GM19468 (cell line): ENCODE results near the gene ANK2.
"Not testable (repeated sequence)": the region's sequence is repeated elsewhere in the genome, so short reads cannot be mapped to it uniquely, and the experiment has no call there.

Source experiments
- ATAC-seq: cut with Tn5 transposase; IDR thresholded peaks from one replicate; pipeline ENCODE4 v1.9.1; 2021; ENCODE audit warnings: mild to moderate bottlenecking, moderate library complexity, moderate number of reproducible peaks; ENCODE audit not compliant: unreplicated experiment; ENCODE audit errors: extremely low read depth

The ANK2 gene

GRCh38 chr4:113181289-113182007, 132.0 kb downstream of the ANK2 start:
- no peak for ATAC-seq

- no peak for ATAC-seq
Observed at GRCh38 chr4:113183032-113183605, 133.7 kb downstream of the ANK2 start.

- ATAC-seq: not testable (repeated sequence)
Observed at GRCh38 chr4:113186220-113186619, 136.8 kb downstream of the ANK2 start.

GRCh38 chr4:113186913-113187312, 137.5 kb downstream of the ANK2 start:
- ATAC-seq: no peak

GRCh38 chr4:113187358-113187757, 137.9 kb downstream of the ANK2 start:
- no peak for ATAC-seq

- ATAC-seq: no peak
Observed at GRCh38 chr4:113189546-113189945, 140.1 kb downstream of the ANK2 start.

- no peak for ATAC-seq
Observed at GRCh38 chr4:113209153-113209552, 159.7 kb downstream of the ANK2 start.

GRCh38 chr4:113209652-113210320, 160.3 kb downstream of the ANK2 start:
- ATAC-seq: no peak

GRCh38 chr4:113212613-113213012, 163.2 kb downstream of the ANK2 start:
- no peak for ATAC-seq

GRCh38 chr4:113221990-113222389, 172.5 kb downstream of the ANK2 start:
- no peak for ATAC-seq

- no peak for ATAC-seq
Observed at GRCh38 chr4:113222471-113222870, 173.0 kb downstream of the ANK2 start.

GRCh38 chr4:113223001-113223400, 173.5 kb downstream of the ANK2 start:
- ATAC-seq: no peak

- no peak for ATAC-seq
Observed at GRCh38 chr4:113232194-113232593, 182.7 kb downstream of the ANK2 start.

GRCh38 chr4:113236916-113237315, 187.5 kb downstream of the ANK2 start:
- no peak for ATAC-seq

GRCh38 chr4:113243312-113243711, 193.9 kb downstream of the ANK2 start:
- ATAC-seq: no peak

- ATAC-seq: not testable (repeated sequence)
Observed at GRCh38 chr4:113244747-113245146, 195.3 kb downstream of the ANK2 start.

GRCh38 chr4:113248320-113248719, 198.9 kb downstream of the ANK2 start:
- ATAC-seq: no peak

GRCh38 chr4:113255628-113256027, 206.2 kb downstream of the ANK2 start:
- ATAC-seq: no peak

GRCh38 chr4:113256946-113257345, 207.5 kb downstream of the ANK2 start:
- no peak for ATAC-seq

- no peak for ATAC-seq
Observed at GRCh38 chr4:113260688-113261087, 211.2 kb downstream of the ANK2 start.

- no peak for ATAC-seq
Observed at GRCh38 chr4:113263274-113263673, 213.8 kb downstream of the ANK2 start.
